GM12878 (cell line): ENCODE results near the gene TBXT.

Experiments
- ASH2L ChIP-seq: fragments of 300-600, 200-600 bp; sonication (generic); IDR thresholded peaks from 2 replicates; pipeline ENCODE4 v1.6.1; 2017; ENCODE audit warnings: low read depth, mild to moderate bottlenecking, borderline replicate concordance
- GABPA ChIP-seq: IDR thresholded peaks from 2 replicates; pipeline ENCODE4 v1.6.1; 2014; ENCODE audit warnings: antibody characterized with exemption, low read depth, mild to moderate bottlenecking, inconsistent platforms
- NFXL1 ChIP-seq: fragments of 450-650 bp; IDR thresholded peaks from 2 replicates; pipeline ENCODE4 v1.6.1; 2017; ENCODE audit warnings: antibody characterized with exemption, mild to moderate bottlenecking, borderline replicate concordance
- ZBTB33 ChIP-seq: fragments of 450-650 bp; IDR thresholded peaks from 2 replicates; pipeline ENCODE4 v1.6.1; 2017; ENCODE audit warnings: mild to moderate bottlenecking

- no peak for TF ChIP-seq NFXL1
- TF ChIP-seq GABPA: no peak
- no peak for TF ChIP-seq ZBTB33
- no peak for TF ChIP-seq ASH2L
Measured at GRCh38 chr6:166201878-166202277, 34.2 kb upstream of the TBXT start.
